ENCODE measurements around the gene CNTROB.
A peak's percentile ranks its signal among the peaks of the same experiment; 100 is the strongest.

CNTROB gene, protein sequence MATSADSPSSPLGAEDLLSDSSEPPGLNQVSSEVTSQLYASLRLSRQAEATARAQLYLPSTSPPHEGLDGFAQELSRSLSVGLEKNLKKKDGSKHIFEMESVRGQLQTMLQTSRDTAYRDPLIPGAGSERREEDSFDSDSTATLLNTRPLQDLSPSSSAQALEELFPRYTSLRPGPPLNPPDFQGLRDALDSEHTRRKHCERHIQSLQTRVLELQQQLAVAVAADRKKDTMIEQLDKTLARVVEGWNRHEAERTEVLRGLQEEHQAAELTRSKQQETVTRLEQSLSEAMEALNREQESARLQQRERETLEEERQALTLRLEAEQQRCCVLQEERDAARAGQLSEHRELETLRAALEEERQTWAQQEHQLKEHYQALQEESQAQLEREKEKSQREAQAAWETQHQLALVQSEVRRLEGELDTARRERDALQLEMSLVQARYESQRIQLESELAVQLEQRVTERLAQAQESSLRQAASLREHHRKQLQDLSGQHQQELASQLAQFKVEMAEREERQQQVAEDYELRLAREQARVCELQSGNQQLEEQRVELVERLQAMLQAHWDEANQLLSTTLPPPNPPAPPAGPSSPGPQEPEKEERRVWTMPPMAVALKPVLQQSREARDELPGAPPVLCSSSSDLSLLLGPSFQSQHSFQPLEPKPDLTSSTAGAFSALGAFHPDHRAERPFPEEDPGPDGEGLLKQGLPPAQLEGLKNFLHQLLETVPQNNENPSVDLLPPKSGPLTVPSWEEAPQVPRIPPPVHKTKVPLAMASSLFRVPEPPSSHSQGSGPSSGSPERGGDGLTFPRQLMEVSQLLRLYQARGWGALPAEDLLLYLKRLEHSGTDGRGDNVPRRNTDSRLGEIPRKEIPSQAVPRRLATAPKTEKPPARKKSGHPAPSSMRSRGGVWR

DNA sequence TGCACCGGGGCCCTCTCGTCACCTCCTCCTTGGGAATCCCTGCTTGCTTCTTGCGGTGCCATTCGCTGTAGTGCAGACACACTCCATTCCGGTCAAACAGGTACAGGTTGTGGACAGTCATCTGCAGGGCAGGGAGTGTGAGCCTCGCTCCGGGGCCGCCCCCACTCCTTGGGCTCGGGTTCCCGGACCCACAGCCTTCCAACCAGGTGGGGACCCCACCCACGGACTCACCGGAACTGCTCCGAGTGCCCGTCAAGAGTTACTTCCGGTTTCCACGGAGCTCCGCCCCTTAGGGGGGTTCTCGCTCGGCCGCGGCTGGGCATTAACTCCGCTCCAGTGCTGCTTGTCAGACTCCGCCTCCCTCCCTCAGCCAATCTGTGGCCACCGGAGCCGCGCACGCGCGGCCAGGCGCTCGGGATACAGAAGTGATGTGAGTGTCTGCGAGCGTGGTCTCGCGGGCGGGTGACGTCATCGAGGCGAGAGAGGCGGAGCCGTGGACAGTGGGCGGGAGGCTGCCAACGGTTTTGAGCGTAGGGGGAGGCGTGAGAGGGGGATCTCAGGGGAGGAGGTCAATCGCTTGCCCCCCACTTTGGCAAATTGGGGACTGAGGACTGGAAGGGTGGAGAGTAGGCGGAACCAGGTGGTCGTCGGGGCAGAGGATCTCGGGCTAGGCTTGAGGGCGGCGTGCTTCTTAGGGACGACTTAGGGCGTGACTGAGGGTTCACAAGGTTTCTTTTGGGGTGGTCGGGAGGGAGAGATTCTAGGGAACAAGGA is at the start of gene CNTROB, which contains the start of gene TRAPPC1:
Gene CNTROB (plus strand): TSS at position 498 of the 774 bp plus-strand sequence. CDS start 874 bp downstream, outside the sequence.
Gene TRAPPC1 (minus strand): TSS at position 238 of the 774 bp plus-strand sequence. CDS start 117 bp downstream, at position 121.
- peak; percentile 100 for DNase-seq

GRCh38 chr17:7882629-7883028 is 49.4 kb upstream of the CNTROB start:
- no peak for DNase-seq

DNA sequence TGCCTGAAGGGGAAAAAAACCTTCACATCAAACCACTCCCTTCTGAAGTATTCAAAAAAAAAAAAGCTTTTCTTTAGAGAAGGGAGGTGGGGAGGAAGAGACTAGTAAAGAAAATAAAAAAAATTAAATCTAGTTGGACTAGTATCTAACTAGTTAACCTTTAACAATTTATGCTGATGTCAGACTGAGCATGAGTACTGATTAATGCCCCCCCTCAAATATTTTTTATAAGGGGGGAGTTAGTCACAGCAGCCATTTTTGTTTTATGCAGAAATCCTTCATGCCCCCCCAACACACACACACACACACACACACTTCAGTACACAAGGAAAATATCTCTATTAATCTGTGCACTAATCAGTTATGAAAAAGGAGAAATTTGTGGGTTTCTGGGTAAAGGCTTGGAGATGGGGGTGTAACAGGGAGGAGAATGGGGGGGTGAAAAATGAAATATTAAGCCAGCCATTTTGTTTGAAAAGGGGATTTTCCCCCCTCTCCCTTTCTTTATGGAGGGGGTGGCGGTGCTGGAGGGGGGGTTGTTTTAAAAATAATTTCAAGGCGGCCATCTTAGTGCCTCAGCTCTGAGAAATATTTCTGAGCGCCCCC is 48.1 kb upstream of the CNTROB start:
- DNase-seq, result peak; percentile 35

GRCh38 chr17:7884581-7885366 is 47.2 kb upstream of the CNTROB start:
- peak; percentile 50 for DNase-seq

GRCh38 chr17:7885367-7886226 is 46.4 kb upstream of the CNTROB start:
- DNase-seq, result peak; percentile 67

DNA sequence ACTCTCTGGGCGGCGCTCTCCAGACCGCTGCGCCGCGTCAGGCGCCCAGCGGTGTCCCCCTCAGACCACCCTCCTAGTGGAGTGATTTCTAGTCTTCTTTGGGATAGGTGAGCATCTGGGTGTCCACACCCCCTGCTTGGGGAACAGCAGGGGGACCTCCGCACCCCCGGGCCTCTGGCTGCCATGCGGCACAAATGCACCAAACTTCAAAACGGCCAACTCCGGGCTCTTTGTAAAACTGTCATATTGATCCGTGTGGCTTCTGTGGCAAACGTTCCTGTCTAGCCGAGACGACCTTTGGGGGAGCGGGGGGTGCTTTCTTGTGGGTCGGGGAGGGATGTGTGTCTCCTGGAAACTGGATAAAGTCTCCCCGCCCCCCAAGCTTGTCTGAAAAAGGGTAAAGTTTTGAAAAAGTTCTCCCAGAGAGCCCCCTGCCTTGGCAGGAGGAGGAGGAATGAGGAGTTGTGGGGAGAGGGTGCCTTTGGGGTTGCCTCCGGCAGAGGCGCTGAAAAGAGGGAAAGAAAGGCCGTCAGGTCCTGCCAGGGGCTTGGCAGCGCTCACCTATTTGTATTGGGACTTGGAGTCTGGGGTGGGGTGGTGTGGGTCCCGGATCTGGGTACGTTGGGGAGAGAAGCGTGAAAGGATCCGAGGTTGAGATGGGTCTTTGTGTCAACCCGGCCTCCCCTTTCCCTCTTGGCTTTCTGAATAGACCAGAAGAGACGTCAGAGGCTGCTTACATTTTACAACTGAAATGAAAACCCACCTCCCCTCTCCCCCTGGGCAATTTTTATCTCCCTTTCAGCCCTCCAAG is 45.6 kb upstream of the CNTROB start:
- peak; percentile 70 for DNase-seq

DNA sequence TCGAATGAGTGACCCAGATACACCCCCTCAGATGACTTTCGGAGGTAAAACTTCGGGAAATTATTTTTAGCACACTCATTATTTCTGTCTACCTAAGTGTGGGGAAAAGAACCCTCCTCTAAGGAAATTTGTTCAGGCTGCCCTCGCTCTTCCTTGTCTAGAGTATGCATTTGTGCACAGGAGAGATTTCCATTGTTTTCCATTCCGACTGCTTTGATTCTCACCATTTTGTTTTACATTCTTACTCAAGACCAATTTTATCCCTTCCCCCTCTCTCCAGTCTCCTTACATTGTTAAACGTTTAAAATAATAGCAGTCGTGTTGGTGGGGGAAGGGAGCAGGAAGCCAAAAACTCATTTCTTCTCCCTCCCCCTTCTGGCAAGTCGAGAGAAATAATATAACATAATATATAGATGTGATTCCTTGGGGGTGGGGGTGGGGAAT is 44.9 kb upstream of the CNTROB start:
- DNase-seq, result no peak

DNA sequence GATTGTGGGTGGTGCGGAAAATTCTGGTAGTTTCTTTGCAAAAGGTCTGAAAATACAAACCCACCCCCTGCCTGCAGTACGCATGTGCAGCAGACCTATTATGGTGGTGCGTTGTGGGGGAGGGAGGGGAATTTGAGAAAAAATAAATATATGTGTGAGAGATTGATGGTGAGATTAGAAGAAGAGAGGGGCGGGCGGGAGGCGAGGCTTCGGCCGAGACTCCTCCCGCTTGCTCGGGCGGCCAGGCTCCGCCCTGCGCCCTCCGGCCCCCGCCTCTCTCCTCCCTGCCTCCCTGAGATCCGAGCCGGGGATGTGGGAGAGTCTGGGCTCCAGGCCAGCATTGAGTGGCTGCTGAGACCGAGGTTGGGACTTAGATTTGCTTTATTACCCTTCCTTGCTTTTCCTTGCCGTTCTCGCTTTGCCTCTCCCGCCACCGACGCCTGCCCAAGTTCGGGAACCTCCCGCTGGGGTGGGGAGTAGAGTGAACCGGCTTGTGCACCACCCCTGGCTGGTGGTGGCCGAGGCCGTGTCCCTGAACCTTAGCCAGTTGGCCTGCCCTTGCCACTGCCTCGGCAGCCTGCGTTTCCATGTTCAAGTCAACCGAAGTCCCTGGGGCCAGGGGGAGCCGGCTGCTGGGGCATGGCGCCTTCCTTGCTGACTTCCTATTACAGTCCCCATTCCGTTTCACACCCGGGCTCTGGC is 44.4 kb upstream of the CNTROB start:
- DNase-seq, result peak; percentile 88

DNA sequence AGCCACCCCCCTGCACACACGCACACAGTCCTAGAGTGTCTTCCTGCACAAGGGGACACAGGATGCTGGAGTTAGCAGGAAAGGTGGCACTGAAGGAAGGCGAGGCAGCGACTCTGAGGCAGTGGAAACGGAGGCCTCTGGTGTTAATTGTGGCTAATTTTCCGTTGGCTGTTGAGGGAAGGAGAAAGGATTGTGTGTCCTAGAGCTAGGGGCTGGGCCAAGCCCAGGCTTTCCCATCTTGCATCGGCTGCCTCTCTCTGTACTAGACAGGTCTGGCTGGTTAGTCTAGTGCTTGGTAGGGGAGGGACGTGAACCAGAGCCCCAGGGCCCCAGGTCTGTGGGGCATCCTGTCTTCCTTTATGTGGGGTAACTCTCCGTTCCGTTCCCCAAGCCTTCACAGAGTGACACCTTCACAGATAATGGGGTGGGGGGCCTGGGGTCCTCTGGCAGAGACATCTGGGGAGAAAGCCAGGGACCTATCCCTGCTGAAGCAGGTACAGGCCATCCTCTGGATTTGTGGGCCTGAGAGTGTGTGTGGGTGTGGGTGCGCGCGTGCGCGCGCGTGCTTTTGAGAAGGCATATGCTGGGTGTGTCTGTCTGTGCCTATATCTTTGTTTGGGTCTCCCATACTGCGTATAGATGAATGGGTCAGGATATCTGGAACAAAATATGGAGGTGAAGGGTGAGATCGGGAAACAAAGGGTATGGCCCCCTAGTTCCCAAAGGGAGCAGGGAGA is 43.7 kb upstream of the CNTROB start, which contains the start of gene CHD3:
Gene CHD3 (plus strand): TSS at position 606 of the 737 bp plus-strand sequence. CDS start 212 bp downstream, outside the sequence.
- peak; percentile 77 for DNase-seq

- DNase-seq, result peak; percentile 62
These were observed 42.6 kb upstream of the CNTROB start for GRCh38 chr17:7889166-7889955.

DNA sequence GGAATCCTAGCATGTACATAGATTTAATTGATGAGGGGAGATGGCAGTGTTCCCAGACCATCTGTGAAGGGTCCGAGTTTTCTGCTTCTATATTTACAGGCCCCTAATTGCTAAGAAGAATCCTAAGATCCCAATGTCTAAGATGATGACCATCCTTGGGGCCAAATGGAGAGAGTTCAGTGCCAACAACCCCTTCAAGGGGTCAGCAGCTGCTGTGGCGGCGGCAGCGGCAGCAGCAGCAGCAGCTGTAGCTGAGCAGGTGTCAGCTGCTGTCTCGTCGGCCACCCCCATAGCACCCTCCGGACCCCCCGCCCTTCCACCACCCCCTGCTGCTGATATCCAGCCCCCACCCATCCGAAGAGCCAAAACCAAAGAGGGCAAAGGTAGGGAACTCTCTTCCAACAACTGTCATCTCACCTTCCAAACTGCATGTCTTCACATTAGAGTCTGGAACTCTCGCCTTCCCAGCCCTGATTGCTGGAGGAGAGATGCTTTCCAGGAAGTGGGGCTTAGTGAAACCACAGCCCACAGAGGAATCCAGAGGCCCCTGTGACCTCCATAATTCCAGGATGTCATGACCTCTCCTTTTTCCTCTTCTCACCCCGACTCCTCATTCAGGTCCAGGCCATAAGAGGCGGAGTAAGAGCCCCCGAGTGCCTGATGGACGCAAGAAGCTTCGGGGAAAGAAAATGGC is 38.7 kb upstream of the CNTROB start:
- no peak for DNase-seq

DNA sequence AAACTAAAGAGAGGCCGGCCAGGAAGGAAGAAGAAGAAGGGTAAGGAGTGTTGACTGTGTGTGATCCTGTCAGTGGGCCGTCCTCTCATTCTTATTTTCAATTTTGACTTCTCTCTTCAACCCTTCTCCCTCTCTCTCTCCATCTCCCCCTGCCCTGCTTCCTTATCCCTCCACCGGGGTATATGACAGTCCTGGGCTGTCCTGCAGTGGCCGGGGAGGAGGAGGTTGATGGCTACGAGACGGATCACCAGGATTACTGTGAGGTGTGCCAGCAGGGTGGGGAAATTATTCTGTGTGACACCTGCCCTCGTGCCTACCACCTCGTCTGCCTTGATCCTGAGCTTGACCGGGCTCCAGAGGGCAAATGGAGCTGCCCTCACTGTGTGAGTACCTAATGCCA is 37.8 kb upstream of the CNTROB start:
- DNase-seq, result no peak

GRCh38 chr17:7894866-7895265 is 37.1 kb upstream of the CNTROB start:
- no peak for DNase-seq

DNA sequence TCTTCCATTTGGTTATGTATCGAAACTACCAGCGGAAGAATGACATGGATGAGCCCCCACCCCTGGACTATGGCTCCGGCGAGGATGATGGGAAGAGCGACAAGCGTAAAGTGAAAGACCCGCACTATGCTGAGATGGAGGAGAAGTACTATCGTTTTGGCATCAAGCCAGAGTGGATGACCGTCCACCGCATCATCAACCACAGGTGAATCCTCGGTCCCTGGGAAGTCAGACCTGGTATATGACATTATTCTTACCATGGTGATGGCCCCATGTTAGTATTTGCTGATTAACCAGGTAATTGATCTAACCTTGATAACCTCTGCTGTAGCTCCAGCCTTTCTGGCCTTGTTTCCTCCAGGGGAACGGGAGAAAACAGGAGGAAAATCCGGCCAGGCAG is 34.9 kb upstream of the CNTROB start:
- no peak for DNase-seq

DNA sequence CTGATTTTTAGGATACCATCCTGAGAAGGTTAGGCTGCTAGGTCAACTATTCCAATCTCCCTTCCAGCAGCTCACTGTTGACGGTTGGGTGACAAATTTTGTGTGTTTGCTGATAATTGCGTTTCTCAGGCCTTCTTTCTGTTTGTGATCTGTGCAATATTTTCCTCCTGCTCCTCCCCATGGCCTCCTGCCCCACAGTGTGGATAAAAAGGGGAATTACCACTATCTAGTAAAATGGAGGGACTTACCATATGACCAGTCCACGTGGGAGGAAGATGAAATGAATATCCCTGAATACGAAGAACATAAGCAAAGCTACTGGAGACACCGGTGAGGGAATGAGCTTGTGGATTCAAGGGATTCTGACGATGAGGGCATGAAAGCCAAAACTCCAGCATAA is 34.2 kb upstream of the CNTROB start:
- no peak for DNase-seq

Measured in stimulated activated CD8-positive, alpha-beta memory T cell treated with anti-CD3 and anti-CD28 coated beads, Interleukin-4, amount 100 ng/mL, for 48 hours (primary cell).